Measurements from ENCODE around the gene TBCCD1. TPM values are rescaled to one million over a fixed set of nuclear protein-coding genes. Genes with fewer than 3 reads are reported as not detected.

The TBCCD1 gene
- total and polyA plus RNA-seq, 2 donors (not counting 1 experiment from before 2014, with no cell fraction given) = 13.7 to 16.8 TPM

DNA sequence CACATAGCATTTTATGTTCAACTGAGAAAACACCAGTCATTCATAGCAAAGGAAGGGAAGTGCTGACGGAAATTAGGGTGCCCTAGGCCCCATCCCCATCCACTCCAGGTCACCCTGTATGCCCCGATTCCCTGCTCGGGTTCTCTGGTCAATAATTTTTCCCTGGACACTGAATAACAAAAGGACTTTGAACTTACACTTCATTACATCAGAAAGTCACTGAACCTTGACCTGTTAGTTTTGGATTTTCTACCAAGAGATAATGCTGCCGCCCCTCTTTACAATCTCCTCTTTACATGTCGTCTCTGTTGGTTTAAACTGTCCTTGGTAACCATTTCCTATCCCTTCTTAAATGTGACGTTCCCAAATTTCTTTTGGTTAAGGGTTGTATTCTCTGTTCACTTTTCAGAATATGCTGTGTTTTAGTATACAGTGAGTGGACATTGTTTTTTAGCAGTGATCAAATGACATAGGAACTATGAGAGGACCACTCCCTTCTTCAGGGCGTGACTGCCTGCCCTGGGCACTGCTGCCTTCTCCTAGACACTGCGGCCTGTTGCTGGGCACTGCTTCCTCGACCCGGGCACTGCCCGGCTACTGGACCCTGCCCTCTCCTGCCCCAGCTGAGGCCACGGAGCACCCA is 32.1 kb upstream of the TBCCD1 start:
- Histone ChIP-seq H3K9ac (ENCODE audit: insufficient read depth, low read length) (no peak overlapping the region), H3K27ac (ENCODE audit: insufficient read depth, low read length) (no peak overlapping the region), H3K4me2 (ENCODE audit: extremely low read depth, insufficient read depth, low read length) (no peak overlapping the region), H3K36me3 (ENCODE audit: control insufficient read depth, insufficient read depth, low read length) (no peaks in the 10 kb centered on the region), H4K20me1 (ENCODE audit: control insufficient read depth, extremely low read depth, insufficient read depth, low read length) (no peaks in the 10 kb centered on the region), H3K9me3 (ENCODE audit: control insufficient read depth, insufficient read depth, low read depth, low read length) (no peaks in the 10 kb centered on the region), H2AFZ (ENCODE audit: low read length) (no peak overlapping the region), H3K79me2 (ENCODE audit: control insufficient read depth, insufficient read depth, low read length) (no peaks in the 10 kb centered on the region), H3K27me3 (ENCODE audit: control insufficient read depth, insufficient read depth, low read length) (peaks cover 2% of the 10 kb centered on the region), H3K4me1 (ENCODE audit: control insufficient read depth, extremely low read depth, insufficient read depth, low read length) (no peaks in the 10 kb centered on the region), H3K4me3 (replicated peaks in 1 of 4; ENCODE audit: control extremely low read depth in 1 of 4, insufficient read depth in 1 of 4, low read depth in 3 of 4, low read length in 4 of 4) (no peak overlapping the region)
- DNase-seq (ENCODE audit: low read depth in 2 of 2) = no peak
- no peak for TF ChIP-seq EZH2 (IDR thresholded peaks at IDR 0.05; ENCODE audit: low read length, missing control alignments)
- TF ChIP-seq, protein P1, sequence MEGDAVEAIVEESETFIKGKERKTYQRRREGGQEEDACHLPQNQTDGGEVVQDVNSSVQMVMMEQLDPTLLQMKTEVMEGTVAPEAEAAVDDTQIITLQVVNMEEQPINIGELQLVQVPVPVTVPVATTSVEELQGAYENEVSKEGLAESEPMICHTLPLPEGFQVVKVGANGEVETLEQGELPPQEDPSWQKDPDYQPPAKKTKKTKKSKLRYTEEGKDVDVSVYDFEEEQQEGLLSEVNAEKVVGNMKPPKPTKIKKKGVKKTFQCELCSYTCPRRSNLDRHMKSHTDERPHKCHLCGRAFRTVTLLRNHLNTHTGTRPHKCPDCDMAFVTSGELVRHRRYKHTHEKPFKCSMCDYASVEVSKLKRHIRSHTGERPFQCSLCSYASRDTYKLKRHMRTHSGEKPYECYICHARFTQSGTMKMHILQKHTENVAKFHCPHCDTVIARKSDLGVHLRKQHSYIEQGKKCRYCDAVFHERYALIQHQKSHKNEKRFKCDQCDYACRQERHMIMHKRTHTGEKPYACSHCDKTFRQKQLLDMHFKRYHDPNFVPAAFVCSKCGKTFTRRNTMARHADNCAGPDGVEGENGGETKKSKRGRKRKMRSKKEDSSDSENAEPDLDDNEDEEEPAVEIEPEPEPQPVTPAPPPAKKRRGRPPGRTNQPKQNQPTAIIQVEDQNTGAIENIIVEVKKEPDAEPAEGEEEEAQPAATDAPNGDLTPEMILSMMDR (conservative IDR thresholded peaks at IDR 0.05 in 1 of 2, IDR thresholded peaks at IDR 0.05 in 1 of 2; ENCODE audit: low read depth in 1 of 2, low read length in 2 of 2) = no peak

DNA sequence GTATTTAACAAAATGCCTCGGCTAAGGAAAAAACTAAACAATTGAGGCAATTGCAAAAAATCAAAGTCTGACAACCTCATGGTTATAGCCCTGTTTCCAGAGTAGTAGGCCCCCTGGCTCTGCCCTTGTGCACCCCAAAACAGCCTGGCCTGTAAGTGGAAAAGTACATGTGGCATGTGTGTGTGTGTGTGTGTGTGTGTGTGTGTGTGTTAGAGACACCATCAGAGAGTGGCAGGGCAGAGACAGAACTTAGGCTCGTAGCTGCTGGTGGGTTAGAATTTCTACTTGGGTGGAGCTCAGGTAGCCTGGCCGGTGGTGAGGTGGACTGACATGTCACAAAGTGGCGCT is 31.6 kb upstream of the TBCCD1 start:
- Histone ChIP-seq H4K20me1 (ENCODE audit: control insufficient read depth, extremely low read depth, insufficient read depth, low read length) (no peaks in the 10 kb centered on the region), H3K27ac (ENCODE audit: insufficient read depth, low read length) (no peak overlapping the region), H2AFZ (ENCODE audit: low read length) (no peak overlapping the region), H3K79me2 (ENCODE audit: control insufficient read depth, insufficient read depth, low read length) (no peaks in the 10 kb centered on the region), H3K9me3 (ENCODE audit: control insufficient read depth, insufficient read depth, low read depth, low read length) (no peaks in the 10 kb centered on the region), H3K27me3 (ENCODE audit: control insufficient read depth, insufficient read depth, low read length) (peaks cover 2% of the 10 kb centered on the region), H3K4me1 (ENCODE audit: control insufficient read depth, extremely low read depth, insufficient read depth, low read length) (no peaks in the 10 kb centered on the region), H3K4me3 (replicated peaks in 1 of 4; ENCODE audit: control extremely low read depth in 1 of 4, insufficient read depth in 1 of 4, low read depth in 3 of 4, low read length in 4 of 4) (no peak overlapping the region), H3K36me3 (ENCODE audit: control insufficient read depth, insufficient read depth, low read length) (no peaks in the 10 kb centered on the region), H3K4me2 (ENCODE audit: extremely low read depth, insufficient read depth, low read length) (no peak overlapping the region), H3K9ac (ENCODE audit: insufficient read depth, low read length) (no peak overlapping the region)
- TF ChIP-seq, protein P1 (conservative IDR thresholded peaks at IDR 0.05 in 1 of 2, IDR thresholded peaks at IDR 0.05 in 1 of 2; ENCODE audit: low read depth in 1 of 2, low read length in 2 of 2) = no peak
- no peak for DNase-seq (ENCODE audit: low read depth in 2 of 2)

DNA sequence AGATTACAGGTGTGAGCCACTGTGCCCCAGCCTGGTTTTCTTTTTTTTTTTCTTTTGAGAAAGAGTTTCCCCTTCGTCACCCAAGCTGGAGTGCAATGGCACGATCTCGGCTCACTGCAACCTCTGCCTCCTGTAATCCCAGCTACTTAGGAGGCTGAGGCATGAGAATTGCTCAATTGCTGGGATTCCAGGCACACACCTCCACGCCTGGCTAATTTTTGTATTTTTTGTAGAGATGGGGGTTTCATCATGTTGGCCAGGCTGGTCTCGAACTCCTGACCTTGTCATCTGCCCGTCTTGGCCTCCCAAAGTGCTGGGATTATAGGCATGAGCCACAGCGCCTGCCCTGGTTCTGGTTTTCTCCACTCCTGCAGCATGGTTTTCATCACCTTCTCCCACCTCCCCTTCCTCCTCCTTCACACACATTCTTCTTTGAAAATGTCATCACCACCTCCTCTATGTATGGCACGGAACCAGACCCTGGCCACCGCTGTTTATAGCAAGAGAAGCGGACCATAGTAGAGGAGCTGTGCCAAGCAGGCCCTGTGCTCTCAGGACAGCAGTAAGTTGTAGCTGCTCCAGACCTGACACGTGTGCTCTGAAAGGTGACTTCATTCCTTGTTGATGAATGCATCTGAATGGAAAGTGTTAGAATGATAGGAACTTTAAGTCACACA is 31.1 kb upstream of the TBCCD1 start:
- TF ChIP-seq, protein P1 (conservative IDR thresholded peaks at IDR 0.05 in 1 of 2, IDR thresholded peaks at IDR 0.05 in 1 of 2; ENCODE audit: low read depth in 1 of 2, low read length in 2 of 2) = no peak
- TF ChIP-seq EZH2 (IDR thresholded peaks at IDR 0.05; ENCODE audit: low read length, missing control alignments) = no peak

More for the DNA sequence above, 31.1 kb upstream of the TBCCD1 start:
- no peaks in the 10 kb centered on the region for H3K27me3 ChIP-seq (ENCODE audit: control insufficient read depth, insufficient read depth, low read length)
- H4K20me1 ChIP-seq (ENCODE audit: control insufficient read depth, extremely low read depth, insufficient read depth, low read length) = no peaks in the 10 kb centered on the region
- no peaks in the 10 kb centered on the region for H3K79me2 ChIP-seq (ENCODE audit: control insufficient read depth, insufficient read depth, low read length)
- H3K27ac ChIP-seq (ENCODE audit: insufficient read depth, low read length) = no peak overlapping the region
- H3K4me1 ChIP-seq (ENCODE audit: control insufficient read depth, extremely low read depth, insufficient read depth, low read length) = no peaks in the 10 kb centered on the region
- H3K9me3 ChIP-seq (ENCODE audit: control insufficient read depth, insufficient read depth, low read depth, low read length) = no peaks in the 10 kb centered on the region
- no peak overlapping the region for H3K9ac ChIP-seq (ENCODE audit: insufficient read depth, low read length)
- no peaks in the 10 kb centered on the region for H3K36me3 ChIP-seq (ENCODE audit: control insufficient read depth, insufficient read depth, low read length)
- H2AFZ ChIP-seq (ENCODE audit: low read length) = no peak overlapping the region
- no peak overlapping the region for H3K4me3 ChIP-seq (replicated peaks in 1 of 4; ENCODE audit: control extremely low read depth in 1 of 4, insufficient read depth in 1 of 4, low read depth in 3 of 4, low read length in 4 of 4)
- DNase-seq (ENCODE audit: low read depth in 2 of 2) = peak in 1 of 2 donors; percentile 91
- H3K4me2 ChIP-seq (ENCODE audit: extremely low read depth, insufficient read depth, low read length) = no peak overlapping the region
